ENCODE measurements around the gene OMG. TPM values are rescaled to one million over a fixed set of nuclear protein-coding genes. Genes with fewer than 3 reads are reported as not detected.
"Not testable (repeated sequence)": the region's sequence is repeated elsewhere in the genome, so short reads cannot be mapped to it uniquely, and the experiment has no call there.

OMG gene
- total RNA-seq, 2 experiments from 2014 or later: 0.19 TPM; not detected in 1

GRCh38 chr17:31272803-31273202 lies 24.2 kb downstream of the OMG start:
- ChIA-PET POLR2A (no interaction called here), CTCF (no interaction called here)

DNA sequence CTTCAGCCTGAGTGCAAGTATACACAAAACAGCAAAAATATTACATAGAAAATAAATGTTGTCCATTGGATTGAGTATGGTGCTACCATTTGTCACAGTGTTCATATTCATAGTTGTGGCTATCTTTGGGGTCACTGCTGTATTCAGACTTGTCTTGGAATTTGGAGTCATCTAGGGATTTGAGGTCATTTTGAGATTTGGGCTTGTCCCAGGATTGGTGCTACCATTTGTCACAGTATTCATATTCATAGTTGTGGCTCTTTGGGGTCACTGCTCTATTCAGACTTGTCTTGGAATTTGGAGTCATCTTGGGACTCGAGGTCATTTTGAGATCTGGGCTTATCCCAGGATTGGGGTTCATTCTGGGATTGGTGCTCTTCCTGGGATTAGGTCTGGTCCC lies 24.8 kb downstream of the OMG start:
- ChIA-PET CTCF (no interaction called here), POLR2A (no interaction called here)

- ChIA-PET POLR2A (no interaction called here), CTCF (no interaction called here)
Measured at GRCh38 chr17:31269578-31269983, 27.5 kb downstream of the OMG start.

GRCh38 chr17:31269036-31269577 lies 27.9 kb downstream of the OMG start:
- CTCF ChIA-PET: no interaction called here
- POLR2A ChIA-PET: no interaction called here

DNA sequence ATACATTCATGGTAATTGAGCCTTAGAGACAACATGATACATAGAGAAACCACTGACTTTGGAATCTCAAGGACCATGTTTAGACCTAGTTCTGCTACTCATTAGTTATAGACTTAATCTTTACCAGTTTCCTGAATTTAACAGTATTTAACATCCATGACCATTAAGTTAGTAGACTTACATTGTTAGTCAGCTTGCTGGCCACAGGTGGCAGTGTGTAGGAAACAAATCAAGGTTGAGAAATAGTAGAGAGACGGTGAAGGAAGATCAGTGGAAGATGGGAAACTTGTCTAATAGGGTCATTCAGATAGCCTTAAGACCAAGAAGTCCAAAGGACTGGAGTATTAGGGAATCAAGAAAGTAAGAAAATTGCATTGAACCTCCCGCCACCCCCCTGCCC lies 31.0 kb downstream of the OMG start:
- CTCF ChIA-PET: interaction anchor here (0.9 kb wide), 1 partner anchor 74 kb away, joined by 3 read pairs; no protein-coding TSS in a partner anchor
- POLR2A ChIA-PET: no interaction called here

GRCh38 chr17:31262923-31263322 lies 34.1 kb downstream of the OMG start:
- POLR2A ChIA-PET, CTCF ChIA-PET: not testable (repeated sequence)

DNA sequence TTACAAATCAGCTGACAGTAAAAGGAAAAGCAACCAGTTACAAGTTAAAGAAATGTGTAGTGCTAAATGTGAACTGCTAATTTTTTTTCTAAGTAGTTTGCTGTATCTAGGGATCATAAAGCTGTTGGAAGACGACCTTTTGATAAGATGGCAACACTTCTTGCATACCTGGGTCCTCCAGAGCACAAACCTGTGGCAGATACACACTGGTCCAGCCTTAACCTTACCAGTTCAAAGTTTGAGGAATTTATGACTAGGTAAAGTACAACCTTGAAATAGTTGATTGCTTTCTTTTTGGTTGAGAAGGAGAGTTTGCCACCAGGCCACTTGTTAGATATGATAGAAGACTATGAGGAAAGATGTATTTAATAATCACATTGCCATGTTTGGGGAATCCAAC lies 35.4 kb downstream of the OMG start:
- POLR2A ChIA-PET: no interaction called here
- CTCF ChIA-PET: no interaction called here

- CTCF ChIA-PET: no interaction called here
- POLR2A ChIA-PET: no interaction called here
Measured at GRCh38 chr17:31260151-31260550, 36.9 kb downstream of the OMG start.

GRCh38 chr17:31256936-31257335 lies 40.1 kb downstream of the OMG start:
- ChIA-PET POLR2A (interaction anchor here (0.7 kb wide), 1 partner anchor 25 kb away, joined by 3 read pairs; no protein-coding TSS in a partner anchor), CTCF (interaction anchor here (0.6 kb wide), 1 partner anchor 126 kb away, joined by 5 read pairs; no protein-coding TSS in a partner anchor)

GRCh38 chr17:31254654-31255053 lies 42.4 kb downstream of the OMG start:
- CTCF ChIA-PET: interaction anchor here (0.6 to 0.7 kb wide), 2 partner anchors 125 to 332 kb away, joined by 3 read pairs; no protein-coding TSS in a partner anchor

GRCh38 chr17:31252741-31253140 lies 44.3 kb downstream of the OMG start:
- POLR2A ChIA-PET: no interaction called here
- CTCF ChIA-PET: no interaction called here

More at GRCh38 chr17:31254654-31255053, 42.4 kb downstream of the OMG start:
- POLR2A ChIA-PET: interaction anchor here (0.6 kb wide), 1 partner anchor 193 kb away, joined by 5 read pairs; no protein-coding TSS in a partner anchor

- CTCF ChIA-PET: interaction anchor here (0.7 kb wide), 1 partner anchor 137 kb away, joined by 3 read pairs; no protein-coding TSS in a partner anchor
- POLR2A ChIA-PET: no interaction called here
Measured at GRCh38 chr17:31251970-31252328, 45.1 kb downstream of the OMG start.

GRCh38 chr17:31251105-31251969 lies 45.7 kb downstream of the OMG start:
- ChIA-PET CTCF (no interaction called here), POLR2A (no interaction called here)

DNA sequence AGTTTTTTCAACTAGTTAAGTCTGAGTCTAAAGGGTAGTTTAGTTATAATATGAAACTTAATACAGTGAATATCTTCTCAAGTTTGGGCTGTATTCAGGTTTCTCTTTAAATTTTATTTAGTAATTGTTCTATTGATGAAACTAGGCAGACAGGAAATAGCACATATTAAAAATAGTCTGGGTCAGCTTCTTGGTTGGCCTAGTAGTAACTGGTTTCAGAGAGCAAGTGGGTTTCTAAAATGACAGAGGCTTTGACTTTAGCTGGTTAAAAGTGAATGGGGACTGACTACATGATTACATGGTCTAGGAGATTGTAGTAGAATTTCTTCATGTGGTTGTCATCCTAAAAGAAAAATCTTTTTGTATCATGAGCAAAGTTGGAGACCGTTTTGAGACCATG lies 46.8 kb downstream of the OMG start:
- ChIA-PET CTCF (no interaction called here), POLR2A (no interaction called here)

DNA sequence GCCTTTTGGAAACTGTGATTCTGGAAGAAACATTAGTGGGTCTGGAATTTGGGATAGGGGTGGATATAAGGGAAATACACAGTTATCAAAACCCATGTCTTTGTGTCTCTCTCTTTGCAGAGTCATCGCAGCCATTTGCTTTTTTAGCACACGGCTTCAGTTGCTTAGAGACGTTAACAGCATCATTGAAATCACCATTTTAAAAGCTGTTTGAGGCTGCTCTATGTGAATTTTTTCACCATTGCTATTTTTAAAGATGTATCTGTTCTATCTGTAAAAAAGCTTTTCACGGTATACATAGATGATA lies 47.3 kb downstream of the OMG start:
- POLR2A ChIA-PET: no interaction called here
- CTCF ChIA-PET: no interaction called here

- ChIA-PET POLR2A (no interaction called here), CTCF (no interaction called here)
Measured at GRCh38 chr17:31248986-31249834, 47.8 kb downstream of the OMG start.

Other genes with a start within 250 kb of the OMG start
- 10 to 100 TPM; 20.4 to 24.0 TPM for gene NF1, start 202.3 kb downstream of the OMG start, total RNA-seq
- 10 to 100 TPM; 19.5 to 20.1 TPM for gene EVI2B, start 16.8 kb upstream of the OMG start, total RNA-seq
- 10 to 100 TPM; 37.7 to 38.5 TPM for gene EVI2A, start 24.4 kb upstream of the OMG start, total RNA-seq
- gene RAB11FIP4, start 94.4 kb upstream of the OMG start, total RNA-seq: 10 to 100 TPM; 14.8 to 17.8 TPM

Data from activated CD8-positive, alpha-beta memory T cell treated with anti-CD3 and anti-CD28 coated beads for 36 hours (primary cell).